HG03469 (cell line): ENCODE results near the gene NUP214.

Experiments used
- ATAC-seq: cut with Tn5 transposase; IDR thresholded peaks from one replicate; pipeline ENCODE4 v1.9.1; 2021; ENCODE audit warnings: mild to moderate bottlenecking, moderate library complexity, moderate number of reproducible peaks; ENCODE audit not compliant: unreplicated experiment

The NUP214 gene

DNA sequence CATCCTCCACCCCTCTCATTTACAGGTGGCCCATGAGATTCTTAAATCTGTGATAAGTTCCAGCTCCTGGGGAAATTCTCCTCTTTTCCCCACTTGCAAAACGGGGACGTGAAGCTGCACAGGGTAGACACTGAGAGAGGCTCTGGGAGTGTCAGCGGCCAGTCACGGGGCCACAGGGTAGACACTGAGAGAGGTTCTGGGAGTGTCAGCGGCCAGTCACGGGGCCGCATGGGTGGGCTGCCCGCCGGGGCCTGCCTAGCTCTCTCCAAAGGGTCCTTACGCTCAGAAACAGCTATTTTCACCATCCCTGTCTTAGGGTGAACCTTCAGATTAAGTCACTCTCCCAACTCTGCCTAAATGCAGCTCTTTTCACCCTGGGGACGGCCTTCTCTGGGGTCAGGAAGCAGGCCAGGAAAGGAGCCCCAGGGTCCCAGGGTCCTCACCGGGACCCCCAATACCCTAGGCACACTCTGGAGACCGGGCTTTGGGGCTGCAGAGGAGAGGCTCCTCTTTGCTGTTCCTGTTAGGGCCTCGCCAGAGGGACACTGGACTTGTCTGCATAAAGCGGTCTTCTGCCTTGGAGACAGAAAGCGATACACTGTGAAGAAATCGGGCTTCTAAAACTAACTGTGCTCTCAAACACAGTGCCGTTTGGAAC lies 149.4 kb downstream of the NUP214 start:
- ATAC-seq = no peak

DNA sequence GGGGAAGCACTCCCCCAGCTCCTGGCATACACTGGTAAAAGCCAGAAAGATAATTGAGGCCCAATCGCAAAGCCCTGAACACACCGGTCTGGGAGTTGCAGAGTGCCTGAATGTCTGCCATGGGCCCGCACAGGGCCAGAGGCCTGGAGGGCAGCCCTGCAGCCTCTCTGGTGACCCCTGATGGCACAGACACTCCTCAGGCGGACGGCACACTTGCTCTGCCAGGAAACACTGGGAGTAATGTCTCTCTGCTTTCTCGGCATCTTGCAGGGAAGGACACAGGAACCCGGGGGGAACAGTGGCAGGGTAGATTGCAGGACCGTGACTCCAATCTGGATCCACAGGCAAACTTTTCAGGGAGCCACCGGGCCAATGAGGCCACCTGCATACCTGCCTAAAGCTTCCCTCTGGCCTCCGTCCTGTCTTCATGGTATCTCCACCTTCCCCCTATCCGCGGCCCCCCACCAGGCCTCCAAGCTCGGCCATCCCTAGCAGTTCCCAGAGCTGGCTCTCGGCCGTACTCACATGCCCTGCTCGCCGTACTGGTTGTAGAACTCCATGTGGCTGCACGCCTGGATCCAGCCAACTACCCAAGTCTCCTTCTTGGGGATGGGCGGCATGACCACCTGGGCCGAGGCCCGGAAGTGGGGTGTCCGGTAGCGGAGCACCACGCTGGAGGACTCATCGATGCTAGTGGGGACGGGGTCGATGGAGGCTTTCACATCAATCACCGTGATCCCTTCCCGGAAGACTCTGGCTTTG lies 150.1 kb downstream of the NUP214 start:
- no peak for ATAC-seq

DNA sequence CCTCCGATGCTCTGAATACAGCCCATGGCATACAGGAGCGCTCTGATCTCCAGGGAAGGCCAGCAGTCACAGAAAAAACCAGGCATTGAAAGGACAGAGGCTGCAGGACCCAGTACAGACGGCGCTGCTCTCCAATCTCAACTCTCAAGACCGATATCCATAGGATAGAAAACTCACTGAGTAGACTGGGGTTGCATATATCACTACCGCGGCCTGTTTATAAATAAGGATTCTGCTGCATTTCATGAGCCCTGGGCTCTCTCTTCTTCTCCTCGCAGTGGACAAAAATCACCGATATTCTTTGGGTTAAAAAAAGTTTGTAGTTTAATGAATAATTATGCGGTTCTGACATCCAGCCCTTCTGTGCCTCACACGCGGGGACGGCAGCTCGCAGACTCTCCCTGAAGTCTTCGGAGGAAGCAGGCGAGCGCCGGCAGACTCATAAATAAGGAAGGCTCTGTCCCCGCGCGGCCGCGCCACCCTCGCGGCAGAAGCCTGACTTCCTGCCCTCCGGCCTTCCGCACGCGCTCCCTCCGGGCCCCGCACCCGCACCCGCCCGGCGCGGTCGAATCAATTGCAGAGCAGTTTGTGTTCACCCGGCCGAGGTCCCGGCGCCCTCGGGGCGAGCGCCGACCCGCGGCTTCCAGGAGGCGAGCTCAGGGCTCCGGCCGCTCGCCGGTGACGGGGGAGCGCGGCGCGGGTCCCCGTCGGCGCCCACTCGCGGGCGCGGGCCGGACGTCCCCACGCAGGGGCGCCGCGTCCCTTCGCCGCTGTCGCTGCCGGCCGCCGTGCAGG lies 150.9 kb downstream of the NUP214 start, which contains the start of gene FAM78A:
TSS of gene FAM78A (minus strand) at position 417 of the 795 bp plus-strand sequence. CDS start at position 86, 331 bp downstream.
- no peak for ATAC-seq

DNA sequence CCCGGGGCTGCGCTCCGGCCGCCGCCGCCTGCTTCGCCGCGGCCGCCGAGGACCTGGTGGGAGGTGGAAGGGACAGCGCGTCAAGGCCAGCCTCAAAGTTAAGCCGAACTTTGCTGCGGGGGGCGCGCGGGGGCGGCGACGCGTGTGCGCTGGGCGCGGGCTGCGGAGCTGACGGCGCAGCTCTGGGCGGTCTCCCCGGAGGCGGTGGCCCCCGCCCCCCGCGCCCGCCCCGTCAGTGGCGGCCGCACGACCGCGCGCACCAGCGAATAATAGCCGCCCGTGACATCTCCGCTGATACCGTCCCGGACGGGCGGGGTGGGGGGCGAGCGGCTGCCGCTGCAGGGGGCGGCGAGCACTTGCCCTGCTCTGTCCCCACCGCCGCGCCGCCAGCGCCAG lies 151.5 kb downstream of the NUP214 start:
- no peak for ATAC-seq

DNA sequence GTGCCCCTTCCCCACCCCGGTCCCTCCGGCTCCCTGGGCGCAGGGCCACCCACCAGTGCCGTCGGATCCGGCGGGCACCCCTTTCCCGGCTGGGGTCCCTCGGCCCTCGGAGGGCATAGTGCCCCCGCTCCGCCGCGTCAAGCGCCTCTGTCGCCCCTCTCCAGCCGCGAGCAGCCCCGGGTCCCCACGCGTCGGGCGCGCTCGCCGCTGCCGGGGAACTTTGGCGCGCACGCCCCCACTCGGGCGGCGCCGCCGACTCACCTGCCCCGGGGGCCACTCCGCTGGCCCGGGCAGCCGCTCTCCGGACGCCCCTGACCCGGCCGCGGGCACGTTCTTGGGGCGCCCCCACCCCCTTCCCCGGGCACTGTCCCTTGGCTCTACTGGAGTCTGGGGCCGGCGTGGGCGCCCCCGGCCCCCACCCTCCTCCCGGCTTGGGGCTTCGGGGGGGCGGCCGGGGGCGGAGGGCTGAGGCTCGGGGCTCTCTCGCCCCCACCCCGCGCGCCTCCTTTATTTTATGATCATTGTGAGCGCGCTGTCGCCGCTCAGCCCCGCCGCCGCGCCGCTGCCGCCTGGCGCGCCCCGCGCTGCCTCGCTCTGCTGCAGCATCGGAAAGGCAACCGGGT lies 152.0 kb downstream of the NUP214 start:
- ATAC-seq = no peak

DNA sequence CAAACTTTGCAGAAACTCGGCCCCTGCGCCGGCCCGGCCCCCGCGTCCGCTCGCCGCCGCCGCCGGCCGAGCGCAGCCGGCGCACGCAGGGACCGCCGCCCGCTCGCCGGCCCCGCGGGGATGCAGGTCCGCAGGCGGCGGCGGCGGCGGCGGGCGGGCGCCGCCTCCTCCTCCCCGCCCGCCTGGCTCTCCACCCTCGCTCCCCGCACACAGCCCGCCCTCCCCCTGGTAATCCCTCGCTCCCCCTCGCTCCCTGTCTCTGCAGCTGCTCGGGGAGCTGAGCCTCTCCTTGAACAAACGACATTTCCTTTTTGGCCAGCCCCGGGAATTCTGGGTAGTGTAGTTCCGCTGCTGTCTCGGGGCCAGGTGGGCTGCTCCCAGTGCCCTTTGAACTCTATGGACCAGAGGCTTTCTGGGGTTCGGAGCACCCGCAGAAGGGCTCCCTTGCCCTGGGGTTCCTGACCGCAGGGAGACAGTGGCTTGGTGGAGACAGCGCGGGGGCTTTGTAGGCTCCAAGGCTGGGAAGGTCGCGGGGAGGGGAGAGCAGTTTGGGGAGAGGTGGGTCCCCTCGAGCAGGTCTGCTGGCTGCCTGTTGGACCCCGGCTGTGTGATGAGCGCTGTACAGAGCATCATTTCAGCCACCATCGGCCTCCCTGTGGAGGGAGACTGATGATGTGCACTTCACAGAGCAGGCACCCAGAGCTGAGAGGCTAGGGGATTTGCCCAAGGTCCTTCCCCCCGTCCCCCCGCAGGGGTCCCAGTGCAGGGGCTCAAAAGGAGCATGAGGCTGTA lies 152.7 kb downstream of the NUP214 start:
- ATAC-seq = no peak

DNA sequence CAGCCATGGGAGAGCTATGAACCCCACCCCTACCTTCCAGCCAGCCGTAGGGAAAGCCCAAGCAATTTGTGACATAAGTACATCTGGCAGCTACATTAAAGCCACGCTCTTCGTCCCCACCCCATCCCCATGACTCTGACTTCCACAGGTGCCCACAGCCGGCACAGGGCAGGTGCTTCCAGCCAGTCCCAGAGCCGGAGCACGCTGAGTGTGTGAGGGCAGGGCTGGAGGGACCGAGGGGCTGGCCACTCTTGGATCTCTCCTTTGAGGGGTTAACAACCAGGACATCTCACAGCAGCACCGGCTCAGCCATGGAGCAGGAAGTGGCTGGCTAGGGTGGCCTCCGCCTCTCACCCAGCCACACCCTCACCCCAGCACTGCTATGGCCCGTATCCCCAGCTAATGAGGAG lies 153.3 kb downstream of the NUP214 start:
- ATAC-seq = no peak

DNA sequence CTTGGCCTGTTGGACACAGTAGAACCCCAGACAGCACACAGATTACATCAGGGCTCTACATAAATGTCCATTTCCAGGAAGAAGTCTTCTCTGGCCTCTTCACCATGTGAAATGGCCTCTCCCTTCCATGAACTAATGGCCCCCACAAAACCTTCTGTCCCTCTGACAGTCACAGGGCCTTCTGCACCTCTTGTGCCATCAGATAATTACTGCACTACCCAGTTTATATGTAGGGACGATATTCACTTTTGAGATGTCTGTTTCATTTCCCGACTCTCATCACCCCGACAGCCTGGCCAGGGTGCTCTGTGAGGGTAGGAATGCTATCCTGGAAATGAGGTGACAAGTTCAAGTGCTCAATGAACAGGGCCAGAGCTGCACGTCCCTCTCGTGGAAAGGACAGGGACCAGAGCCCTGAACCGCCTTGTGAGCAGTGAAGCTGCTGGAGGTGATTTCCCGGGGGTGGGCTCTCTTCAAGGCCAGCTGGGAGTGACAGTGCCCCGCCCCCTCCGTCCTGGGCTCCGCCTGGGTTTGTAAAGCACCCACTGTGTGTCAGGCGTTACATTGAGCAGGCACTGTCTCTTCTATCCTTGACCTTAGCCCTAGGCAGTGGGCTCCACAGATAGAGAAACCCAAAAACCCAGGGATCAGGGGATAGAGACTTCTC lies 153.9 kb downstream of the NUP214 start:
- no peak for ATAC-seq

DNA sequence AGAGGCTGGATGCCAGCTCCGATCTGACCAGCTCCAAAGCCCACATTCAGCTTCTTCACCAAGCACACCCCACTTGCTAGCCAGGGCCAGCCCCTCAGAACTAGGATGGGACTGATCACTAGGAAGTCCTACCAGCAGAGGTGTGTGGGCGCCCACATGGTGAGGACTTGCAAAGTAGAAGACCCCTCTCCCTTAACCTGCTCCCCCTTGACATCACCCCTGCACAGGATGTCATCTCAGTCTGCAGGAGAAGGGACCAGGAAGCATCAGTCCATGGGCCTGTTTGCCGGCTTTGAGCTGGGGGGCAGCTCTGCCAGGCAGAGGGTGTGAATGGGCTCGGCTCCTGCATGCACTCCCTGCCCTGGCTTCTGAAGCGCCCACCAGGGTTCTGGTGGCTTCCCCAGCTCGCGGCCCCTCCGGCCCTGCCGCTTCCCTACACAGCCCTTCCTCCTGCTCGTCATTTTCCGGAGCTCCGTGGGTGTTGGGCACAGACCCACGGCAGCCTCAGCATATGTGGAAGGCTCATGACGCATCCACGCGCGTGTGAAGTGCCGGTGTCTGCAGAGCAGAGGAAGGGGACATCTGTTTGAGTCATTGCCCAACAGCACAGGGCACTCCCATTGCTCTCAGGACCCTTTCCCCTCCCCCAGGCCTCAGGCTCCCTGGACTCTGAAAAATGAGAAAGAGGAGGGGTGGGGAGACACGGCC lies 154.6 kb downstream of the NUP214 start:
- no peak for ATAC-seq

DNA sequence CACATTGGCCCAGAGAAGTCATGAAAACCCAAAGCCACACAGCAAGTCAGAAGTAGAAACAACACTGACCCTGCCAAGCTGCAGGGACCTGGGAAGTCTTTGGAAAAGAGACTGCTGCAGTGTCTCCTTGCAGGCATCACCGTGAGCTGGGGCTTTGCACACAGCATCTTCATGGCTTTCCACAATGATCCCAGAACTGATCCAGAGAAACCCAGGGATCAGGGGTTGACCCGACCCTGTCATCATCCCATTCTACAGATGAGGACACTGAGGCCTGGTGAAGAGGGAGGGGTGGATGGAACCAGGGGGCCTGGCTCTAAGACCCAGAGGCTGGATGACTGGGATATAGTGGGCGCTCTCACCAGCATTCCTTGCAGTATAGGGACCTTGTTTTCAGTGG lies 155.3 kb downstream of the NUP214 start:
- no peak for ATAC-seq

DNA sequence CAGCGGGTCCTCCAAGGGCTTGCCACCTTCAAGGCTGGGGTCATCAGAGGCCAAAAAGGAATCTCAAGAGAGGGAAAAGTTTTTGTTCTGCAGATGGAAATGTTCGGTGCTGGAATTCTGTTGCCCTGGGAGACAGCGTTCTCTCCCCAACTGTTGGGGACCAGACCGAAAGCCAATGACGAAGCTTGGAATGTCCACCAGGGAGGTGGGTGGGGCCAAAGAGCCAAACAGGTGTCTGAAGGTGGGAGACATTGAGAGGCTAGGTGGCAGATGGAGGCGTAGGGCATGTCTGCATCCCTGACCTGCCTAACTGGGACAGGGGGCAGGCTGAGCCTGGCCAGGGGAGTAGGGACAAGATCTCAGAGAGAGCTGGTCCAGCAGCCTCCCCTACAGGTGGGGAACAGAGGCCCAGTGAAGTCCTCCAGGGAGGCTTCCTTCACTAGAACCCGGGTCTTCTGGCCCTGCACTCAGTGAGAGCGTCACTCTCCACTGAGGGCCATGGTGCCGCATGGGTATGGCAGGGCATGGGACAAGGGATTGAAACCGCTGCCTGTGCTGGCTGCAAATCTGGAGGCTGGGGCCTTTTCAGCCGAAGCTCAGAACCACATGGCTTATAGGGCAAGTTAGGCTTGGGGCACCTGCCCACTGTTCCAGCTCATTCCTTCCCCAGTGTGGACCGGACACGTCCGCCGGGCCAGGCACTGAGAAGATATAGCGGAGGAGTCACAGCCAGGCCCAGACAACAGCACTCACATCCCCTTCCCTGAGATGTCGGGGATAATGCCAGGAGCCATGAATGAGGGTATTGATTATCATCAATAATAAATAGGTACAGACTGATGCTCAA lies 156.0 kb downstream of the NUP214 start:
- no peak for ATAC-seq

DNA sequence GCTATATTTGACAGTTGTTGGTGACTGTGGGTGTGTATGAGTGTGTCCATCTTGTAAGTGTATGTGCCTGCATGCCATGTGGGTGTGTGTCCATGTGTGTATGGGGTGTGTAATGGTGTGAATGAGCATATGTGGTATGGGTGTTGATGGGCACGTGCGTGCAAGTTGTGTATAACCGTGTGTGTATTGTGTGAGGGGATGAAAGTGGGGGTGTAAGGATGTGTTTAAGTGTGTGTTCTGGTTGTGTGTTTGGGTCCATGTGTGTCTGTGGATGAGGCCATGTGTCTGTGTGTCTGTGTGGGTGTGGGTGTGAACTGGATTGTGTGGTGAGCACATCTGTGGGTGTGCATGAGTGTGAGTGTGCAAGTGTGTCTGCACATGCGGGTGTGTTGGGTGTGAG lies 156.8 kb downstream of the NUP214 start:
- no peak for ATAC-seq

DNA sequence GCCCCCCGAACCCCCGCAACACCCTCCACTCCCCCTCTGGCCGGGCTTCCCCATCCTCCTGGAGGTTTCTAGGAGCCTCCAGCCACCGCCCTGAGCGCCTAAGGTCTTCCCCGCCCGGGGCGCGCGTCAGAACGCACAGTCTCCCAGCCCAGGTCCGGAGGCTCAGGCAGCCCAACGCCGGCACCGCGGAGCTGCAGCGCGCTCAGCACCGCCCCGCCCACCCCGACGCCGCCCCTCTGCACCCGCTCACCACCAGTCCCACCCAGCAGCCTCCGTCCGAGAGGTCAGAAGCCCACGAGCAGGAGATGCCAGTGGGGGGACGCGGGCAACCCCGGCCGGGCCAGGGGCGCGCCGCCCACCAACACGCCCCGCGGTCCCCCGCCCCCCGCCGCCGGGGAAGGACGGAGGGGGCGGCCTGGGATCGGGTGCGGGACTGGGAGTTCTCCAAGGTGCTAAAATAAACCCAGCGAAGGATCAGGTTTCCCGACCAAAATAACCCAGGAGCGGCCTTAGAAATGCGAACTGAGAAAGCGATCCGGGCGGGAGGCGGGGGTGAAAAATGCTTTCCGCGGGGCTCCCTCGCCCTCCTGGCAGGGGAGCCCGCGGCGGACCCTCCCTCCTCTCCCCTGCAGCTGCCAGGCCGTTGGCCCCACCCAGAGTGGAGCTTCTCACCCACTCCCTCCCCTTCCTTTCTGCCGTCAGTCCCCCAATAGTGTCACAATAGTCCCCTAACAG lies 157.5 kb downstream of the NUP214 start:
- no peak for ATAC-seq
